Measurements from ENCODE around the gene PODNL1. TPM values are rescaled to one million over a fixed set of nuclear protein-coding genes. Genes with fewer than 3 reads are reported as not detected.

Gene PODNL1
- total RNA-seq, 1 donor from 2014 or later = 8.9 TPM

- peaks cover 5% of the 10 kb centered on the region for H3K9me3 Mint-ChIP-seq (ENCODE audit: unreplicated experiment)
- no peak for TF ChIP-seq CTCF (IDR thresholded peaks at IDR 0.05; ENCODE audit: partially characterized antibody, unreplicated experiment)
- no peak for DNase-seq
Observed at GRCh38 chr19:13965377-13965896, 27.2 kb upstream of the PODNL1 start.

GRCh38 chr19:13964776-13965175, 26.6 kb upstream of the PODNL1 start:
- no peak for TF ChIP-seq CTCF (IDR thresholded peaks at IDR 0.05; ENCODE audit: partially characterized antibody, unreplicated experiment)
- H3K4me3 Mint-ChIP-seq (ENCODE audit: unreplicated experiment) = no peak overlapping the region
- no peak overlapping the region for H3K27ac Mint-ChIP-seq (ENCODE audit: unreplicated experiment)
- peaks cover 2% of the 10 kb centered on the region for H3K4me1 Mint-ChIP-seq (ENCODE audit: low read depth, unreplicated experiment)
- peaks cover 5% of the 10 kb centered on the region for H3K27me3 Mint-ChIP-seq (ENCODE audit: unreplicated experiment)
- H3K36me3 Mint-ChIP-seq (ENCODE audit: unreplicated experiment) = peaks cover 3% of the 10 kb centered on the region
- no peak for DNase-seq
- peaks cover 5% of the 10 kb centered on the region for H3K9me3 Mint-ChIP-seq (ENCODE audit: unreplicated experiment)

More at GRCh38 chr19:13965377-13965896, 27.2 kb upstream of the PODNL1 start:
- H3K27ac Mint-ChIP-seq (ENCODE audit: unreplicated experiment) = no peak overlapping the region
- H3K36me3 Mint-ChIP-seq (ENCODE audit: unreplicated experiment) = peaks cover 3% of the 10 kb centered on the region
- H3K4me3 Mint-ChIP-seq (ENCODE audit: unreplicated experiment) = no peak overlapping the region
- peaks cover 5% of the 10 kb centered on the region for H3K27me3 Mint-ChIP-seq (ENCODE audit: unreplicated experiment)
- peaks cover 2% of the 10 kb centered on the region for H3K4me1 Mint-ChIP-seq (ENCODE audit: low read depth, unreplicated experiment)

GRCh38 chr19:13963603-13964105, 25.4 kb upstream of the PODNL1 start:
- peaks cover 7% of the 10 kb centered on the region for H3K27me3 Mint-ChIP-seq (ENCODE audit: unreplicated experiment)
- H3K4me3 Mint-ChIP-seq (ENCODE audit: unreplicated experiment) = no peak overlapping the region
- H3K36me3 Mint-ChIP-seq (ENCODE audit: unreplicated experiment) = no peaks in the 10 kb centered on the region
- peaks cover 4% of the 10 kb centered on the region for H3K9me3 Mint-ChIP-seq (ENCODE audit: unreplicated experiment)
- peak; percentile 45 for DNase-seq
- TF ChIP-seq CTCF (IDR thresholded peaks at IDR 0.05; ENCODE audit: partially characterized antibody, unreplicated experiment) = no peak
- H3K4me1 Mint-ChIP-seq (ENCODE audit: low read depth, unreplicated experiment) = peaks cover 3% of the 10 kb centered on the region
- no peak overlapping the region for H3K27ac Mint-ChIP-seq (ENCODE audit: unreplicated experiment)

- Mint-ChIP-seq H3K4me1 (ENCODE audit: low read depth, unreplicated experiment) (peaks cover 9% of the 10 kb centered on the region), H3K27me3 (ENCODE audit: unreplicated experiment) (peaks cover 11% of the 10 kb centered on the region), H3K9me3 (ENCODE audit: unreplicated experiment) (peaks cover 4% of the 10 kb centered on the region), H3K36me3 (ENCODE audit: unreplicated experiment) (no peaks in the 10 kb centered on the region), H3K27ac (ENCODE audit: unreplicated experiment) (no peak overlapping the region), H3K4me3 (ENCODE audit: unreplicated experiment) (no peak overlapping the region)
- TF ChIP-seq CTCF (IDR thresholded peaks at IDR 0.05; ENCODE audit: partially characterized antibody, unreplicated experiment) = no peak
- DNase-seq = peak; percentile 65
Observed at GRCh38 chr19:13962699-13963602, 24.7 kb upstream of the PODNL1 start.

Measured in glutamatergic neuron (in vitro differentiated cells).